Muscle layer of duodenum (tissue), 2 donors: ENCODE results near the gene LCN2.
"Not testable (repeated sequence)": the region's sequence is repeated elsewhere in the genome, so short reads cannot be mapped to it uniquely, and the experiment has no call there.

ENCODE experiments used
- H3K27ac ChIP-seq: one replicate; pipeline ENCODE4 v1.7.0; 2013; ENCODE audit warnings: mild to moderate bottlenecking, low read length
- H3K27me3 ChIP-seq: one replicate; pipeline ENCODE4 v1.7.0; 2013; ENCODE audit warnings: low read depth, mild to moderate bottlenecking, control low read depth, low read length
- H3K36me3 ChIP-seq, 2 donors: one replicate each; pipeline ENCODE4 v1.7.0; 2013; ENCODE audit warnings: low read length in 2 of 2, control low read depth in 1 of 2, mild to moderate bottlenecking in 1 of 2; ENCODE audit not compliant: insufficient read depth in 2 of 2, control insufficient read depth in 1 of 2
- H3K4me1 ChIP-seq, 2 donors: one replicate each; pipeline ENCODE4 v1.7.0; 2013; ENCODE audit warnings: low read length in 2 of 2, mild to moderate bottlenecking in 2 of 2, control low read depth in 1 of 2, moderate library complexity in 1 of 2; ENCODE audit not compliant: insufficient read depth in 2 of 2, control insufficient read depth in 1 of 2
- H3K4me3 ChIP-seq, 2 donors: one replicate each; pipeline ENCODE4 v1.7.0; 2013; ENCODE audit warnings: low read length in 2 of 2, low read depth in 1 of 2, mild to moderate bottlenecking in 1 of 2
- H3K9me3 ChIP-seq, 2 donors: one replicate each; pipeline ENCODE4 v1.7.0; 2013; ENCODE audit warnings: low read length in 2 of 2, control low read depth in 1 of 2, mild to moderate bottlenecking in 1 of 2; ENCODE audit not compliant: control insufficient read depth in 1 of 2
- donor health status: healthy.

The LCN2 gene

GRCh38 chr9:128123451-128124080 is 25.7 kb upstream of the LCN2 start:
- Histone ChIP-seq H3K27me3 (no peaks in the 10 kb centered on the region), H3K27ac (no peak overlapping the region), H3K4me3 (no peak overlapping the region), H3K36me3 (peaks cover 8 to 41% of the 10 kb centered on the region in 2 donors), H3K4me1 (peaks cover 19 to 21% of the 10 kb centered on the region in 2 donors), H3K9me3 (no peaks in the 10 kb centered on the region)

GRCh38 chr9:128124451-128124850 is 24.8 kb upstream of the LCN2 start:
- Histone ChIP-seq H3K27me3 (no peaks in the 10 kb centered on the region), H3K27ac (no peak overlapping the region), H3K4me3 (no peak overlapping the region), H3K4me1 (peaks cover 19 to 29% of the 10 kb centered on the region in 2 donors), H3K9me3 (no peaks in the 10 kb centered on the region), H3K36me3 (peaks cover 8 to 41% of the 10 kb centered on the region in 2 donors)

GRCh38 chr9:128124873-128125579 is 24.2 kb upstream of the LCN2 start:
- no peak overlapping the region for H3K27ac ChIP-seq
- H3K9me3 ChIP-seq: no peaks in the 10 kb centered on the region
- H3K36me3 ChIP-seq: peaks cover 8 to 41% of the 10 kb centered on the region in 2 donors
- H3K4me3 ChIP-seq: no peak overlapping the region
- no peaks in the 10 kb centered on the region for H3K27me3 ChIP-seq
- peaks cover 19 to 29% of the 10 kb centered on the region in 2 donors for H3K4me1 ChIP-seq

- no peaks in the 10 kb centered on the region for H3K27me3 ChIP-seq
- no peak overlapping the region for H3K27ac ChIP-seq
- H3K4me1 ChIP-seq: peaks cover 19 to 29% of the 10 kb centered on the region in 2 donors
- no peak overlapping the region for H3K4me3 ChIP-seq
- H3K9me3 ChIP-seq: no peaks in the 10 kb centered on the region
- H3K36me3 ChIP-seq: peaks cover 8 to 35% of the 10 kb centered on the region in 2 donors
Observed at GRCh38 chr9:128125580-128126354, 23.5 kb upstream of the LCN2 start.

- Histone ChIP-seq H3K27ac (peak within 1 kb of the TSS; percentile 82), H3K9me3 (no peaks in the 10 kb centered on the region), H3K4me1 (peaks cover 19 to 29% of the 10 kb centered on the region in 2 donors), H3K4me3 (peak within 1 kb of the TSS; percentile 83 to 94), H3K36me3 (peaks cover 4 to 18% of the 10 kb centered on the region in 2 donors), H3K27me3 (no peaks in the 10 kb centered on the region)
Observed at GRCh38 chr9:128127568-128127989, 21.7 kb upstream of the LCN2 start, which contains the start of gene PTGES2. Gene PTGES2 (minus strand): TSS chr9:128127729. CDS start chr9:128127717, 12 bp downstream.

GRCh38 chr9:128127990-128128835 is 21.0 kb upstream of the LCN2 start:
- Histone ChIP-seq H3K4me3 (peak overlapping the region; percentile 83 to 94), H3K27ac (peak overlapping the region; percentile 82), H3K4me1 (peaks cover 19 to 29% of the 10 kb centered on the region in 2 donors), H3K36me3 (peaks cover 4 to 13% of the 10 kb centered on the region in 2 donors), H3K9me3 (no peaks in the 10 kb centered on the region), H3K27me3 (no peaks in the 10 kb centered on the region)

GRCh38 chr9:128128836-128129590 is 20.2 kb upstream of the LCN2 start:
- peaks cover 19 to 29% of the 10 kb centered on the region in 2 donors for H3K4me1 ChIP-seq
- H3K27ac ChIP-seq: peak overlapping the region; percentile 82
- peak overlapping the region; percentile 83 to 94 for H3K4me3 ChIP-seq
- no peaks in the 10 kb centered on the region for H3K9me3 ChIP-seq
- H3K27me3 ChIP-seq: no peaks in the 10 kb centered on the region
- peaks cover 4 to 7% of the 10 kb centered on the region in 2 donors for H3K36me3 ChIP-seq

- not testable (repeated sequence) for H3K9me3 ChIP-seq, H3K36me3 ChIP-seq, H3K27me3 ChIP-seq, H3K4me3 ChIP-seq, H3K27ac ChIP-seq
- peaks cover 13 to 27% of the 10 kb centered on the region in 2 donors for H3K4me1 ChIP-seq
Observed at GRCh38 chr9:128129976-128130590, 19.2 kb upstream of the LCN2 start.

- not testable (repeated sequence) for H3K36me3 ChIP-seq, H3K27me3 ChIP-seq, H3K4me3 ChIP-seq, H3K9me3 ChIP-seq, H3K27ac ChIP-seq
- H3K4me1 ChIP-seq: peaks cover 8 to 21% of the 10 kb centered on the region in 2 donors
Observed at GRCh38 chr9:128130651-128131050, 18.6 kb upstream of the LCN2 start.

- not testable (repeated sequence) for H3K36me3 ChIP-seq, H3K27me3 ChIP-seq, H3K4me3 ChIP-seq, H3K27ac ChIP-seq, H3K9me3 ChIP-seq
- H3K4me1 ChIP-seq: peaks cover under 1 to 14% of the 10 kb centered on the region in 2 donors
Observed at GRCh38 chr9:128131346-128131745, 17.9 kb upstream of the LCN2 start.
